Measurements from ENCODE around the gene LRFN2. TPM values are rescaled to one million over a fixed set of nuclear protein-coding genes. Genes with fewer than 3 reads are reported as not detected.

Gene LRFN2
- total and polyA plus RNA-seq, 2 of the 8 experiments (the other 6 are each of a cell fraction or from before 2014, with no cell fraction given) = 2.3 TPM

DNA sequence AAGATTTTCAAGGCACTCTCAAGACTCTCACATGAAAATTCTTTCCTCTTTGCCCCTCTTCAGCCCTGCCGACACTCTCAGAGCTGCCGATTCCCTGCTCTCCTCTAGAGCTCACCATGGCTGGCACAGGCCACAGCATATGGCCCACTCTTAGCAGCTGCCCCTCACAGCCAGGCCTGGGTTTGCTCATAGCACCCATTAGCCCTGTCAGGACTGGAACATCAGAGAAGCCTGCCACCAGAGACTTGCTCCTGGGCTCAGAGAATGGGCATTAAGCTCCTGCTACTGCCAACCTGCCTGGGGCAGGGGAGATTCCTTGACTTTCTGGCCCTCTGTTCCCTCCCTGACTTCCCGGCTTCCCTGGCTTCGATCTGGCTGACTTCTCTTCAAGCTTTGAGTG lies 96.7 kb downstream of the LRFN2 start (continued):
- TF ChIP-seq KDM1A (IDR thresholded peaks at IDR 0.05; ENCODE audit: borderline replicate concordance, low read length) (no peak), POLR2A (IDR thresholded peaks at IDR 0.05; ENCODE audit: control extremely low read depth in 1 of 2, low read depth in 2 of 2, low read length in 2 of 2) (no peak), ZNF274 (IDR thresholded peaks at IDR 0.05; ENCODE audit: borderline replicate concordance, extremely low read depth, low read length) (no peak), TAF7 (optimal IDR thresholded peaks at IDR 0.05; ENCODE audit: borderline replicate concordance, low read depth, low read length) (no peak), EGR1 (IDR thresholded peaks at IDR 0.05; ENCODE audit: borderline replicate concordance, low read depth, low read length) (no peak), CEBPB (IDR thresholded peaks at IDR 0.05; ENCODE audit: low read depth, low read length) (no peak), SRF (IDR thresholded peaks at IDR 0.05; ENCODE audit: low read depth, low read length) (no peak), TEAD4 (IDR thresholded peaks at IDR 0.05; ENCODE audit: low read depth, low read length) (no peak), JUND (IDR thresholded peaks at IDR 0.05; ENCODE audit: low read length) (no peak), SIN3A (conservative IDR thresholded peaks at IDR 0.05 in 1 of 2, IDR thresholded peaks at IDR 0.05 in 1 of 2; ENCODE audit: low read depth in 1 of 2, low read length in 2 of 2) (no peak), EP300 (IDR thresholded peaks at IDR 0.05; ENCODE audit: borderline replicate concordance in 1 of 2, low read depth in 2 of 2, low read length in 2 of 2) (no peak), NRF1 (IDR thresholded peaks at IDR 0.05; ENCODE audit: low read depth, low read length) (no peak)

Measured in H1 (cell line).